Measurements from ENCODE around the gene CDKAL1.
A peak's percentile ranks its signal among the peaks of the same experiment; 100 is the strongest.

Gene CDKAL1

GRCh38 chr6:20559924-20560551 is 25.8 kb downstream of the CDKAL1 start:
- Histone ChIP-seq H3K9me3 (no peaks in the 10 kb centered on the region), H3K4me3 (ENCODE audit: low read depth, low read length) (no peak overlapping the region), H3K27me3 (no peaks in the 10 kb centered on the region), H3K4me1 (peaks cover 5% of the 10 kb centered on the region), H3K36me3 (peaks cover 3% of the 10 kb centered on the region; the same call in 1 of the 2 replicates)
- TF ChIP-seq, protein P1, sequence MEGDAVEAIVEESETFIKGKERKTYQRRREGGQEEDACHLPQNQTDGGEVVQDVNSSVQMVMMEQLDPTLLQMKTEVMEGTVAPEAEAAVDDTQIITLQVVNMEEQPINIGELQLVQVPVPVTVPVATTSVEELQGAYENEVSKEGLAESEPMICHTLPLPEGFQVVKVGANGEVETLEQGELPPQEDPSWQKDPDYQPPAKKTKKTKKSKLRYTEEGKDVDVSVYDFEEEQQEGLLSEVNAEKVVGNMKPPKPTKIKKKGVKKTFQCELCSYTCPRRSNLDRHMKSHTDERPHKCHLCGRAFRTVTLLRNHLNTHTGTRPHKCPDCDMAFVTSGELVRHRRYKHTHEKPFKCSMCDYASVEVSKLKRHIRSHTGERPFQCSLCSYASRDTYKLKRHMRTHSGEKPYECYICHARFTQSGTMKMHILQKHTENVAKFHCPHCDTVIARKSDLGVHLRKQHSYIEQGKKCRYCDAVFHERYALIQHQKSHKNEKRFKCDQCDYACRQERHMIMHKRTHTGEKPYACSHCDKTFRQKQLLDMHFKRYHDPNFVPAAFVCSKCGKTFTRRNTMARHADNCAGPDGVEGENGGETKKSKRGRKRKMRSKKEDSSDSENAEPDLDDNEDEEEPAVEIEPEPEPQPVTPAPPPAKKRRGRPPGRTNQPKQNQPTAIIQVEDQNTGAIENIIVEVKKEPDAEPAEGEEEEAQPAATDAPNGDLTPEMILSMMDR (IDR thresholded peaks at IDR 0.05; ENCODE audit: low read depth, low read length), result no peak
- DNase-seq, result no peak

DNA sequence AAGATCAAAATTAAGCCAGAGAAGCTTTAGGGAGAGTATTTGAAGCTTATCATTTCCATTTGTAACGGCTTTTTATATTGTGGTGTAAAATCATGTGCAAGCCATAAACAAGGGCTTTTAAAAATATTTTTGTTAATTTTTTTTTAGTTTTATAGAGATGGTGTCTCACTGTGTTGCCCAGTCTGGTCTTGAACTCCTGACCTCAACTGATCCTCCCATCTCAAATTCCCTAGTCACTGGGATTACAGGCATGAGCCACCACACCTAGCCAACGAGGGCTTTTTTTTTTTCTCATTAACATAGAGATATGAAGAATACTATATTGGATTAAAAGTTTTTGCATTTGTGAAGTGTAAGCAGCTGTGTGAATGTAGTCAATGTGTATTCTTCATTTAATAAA is 29.1 kb downstream of the CDKAL1 start:
- H3K36me3 ChIP-seq, result peaks cover 3% of the 10 kb centered on the region; the same call in 1 of the 2 replicates
- no peaks in the 10 kb centered on the region for H3K27me3 ChIP-seq
- TF ChIP-seq, protein P1 (IDR thresholded peaks at IDR 0.05; ENCODE audit: low read depth, low read length), result no peak
- H3K4me1 ChIP-seq, result peaks cover 5% of the 10 kb centered on the region
- H3K9me3 ChIP-seq, result no peaks in the 10 kb centered on the region
- no peak for DNase-seq
- no peak overlapping the region for H3K4me3 ChIP-seq (ENCODE audit: low read depth, low read length)

GRCh38 chr6:20564269-20564668 is 30.0 kb downstream of the CDKAL1 start:
- no peak for DNase-seq
- peaks cover 5% of the 10 kb centered on the region for H3K4me1 ChIP-seq
- TF ChIP-seq, protein P1 (IDR thresholded peaks at IDR 0.05; ENCODE audit: low read depth, low read length), result peak; percentile 24; the same call in 1 of the 2 replicates
- peaks cover under 1% of the 10 kb centered on the region; the same call in 1 of the 2 replicates for H3K36me3 ChIP-seq
- H3K4me3 ChIP-seq (ENCODE audit: low read depth, low read length), result no peak overlapping the region
- H3K9me3 ChIP-seq, result no peaks in the 10 kb centered on the region
- H3K27me3 ChIP-seq, result no peaks in the 10 kb centered on the region

DNA sequence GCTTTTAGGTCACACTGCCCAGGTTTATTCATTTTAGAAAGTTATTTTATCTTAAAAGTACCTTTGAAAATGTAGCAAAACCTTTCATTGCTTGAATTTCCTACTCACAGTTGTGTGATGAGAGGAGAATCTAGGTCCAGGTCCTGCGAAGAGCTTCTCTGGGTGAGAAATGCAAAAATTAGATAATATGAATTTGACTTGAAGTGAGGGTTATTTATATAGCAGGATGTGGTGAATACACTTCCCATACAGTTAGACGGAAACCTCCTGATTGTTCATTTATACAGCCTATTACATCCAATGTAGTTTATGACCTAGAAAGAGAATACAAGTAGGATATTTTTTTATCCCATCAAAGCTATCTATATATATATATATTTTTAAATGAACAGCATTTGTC is 30.5 kb downstream of the CDKAL1 start:
- Histone ChIP-seq H3K4me3 (ENCODE audit: low read depth, low read length) (no peak overlapping the region), H3K36me3 (no peaks in the 10 kb centered on the region), H3K27me3 (no peaks in the 10 kb centered on the region), H3K9me3 (no peaks in the 10 kb centered on the region), H3K4me1 (peaks cover 5% of the 10 kb centered on the region)
- TF ChIP-seq, protein P1 (IDR thresholded peaks at IDR 0.05; ENCODE audit: low read depth, low read length), result no peak
- DNase-seq, result no peak

DNA sequence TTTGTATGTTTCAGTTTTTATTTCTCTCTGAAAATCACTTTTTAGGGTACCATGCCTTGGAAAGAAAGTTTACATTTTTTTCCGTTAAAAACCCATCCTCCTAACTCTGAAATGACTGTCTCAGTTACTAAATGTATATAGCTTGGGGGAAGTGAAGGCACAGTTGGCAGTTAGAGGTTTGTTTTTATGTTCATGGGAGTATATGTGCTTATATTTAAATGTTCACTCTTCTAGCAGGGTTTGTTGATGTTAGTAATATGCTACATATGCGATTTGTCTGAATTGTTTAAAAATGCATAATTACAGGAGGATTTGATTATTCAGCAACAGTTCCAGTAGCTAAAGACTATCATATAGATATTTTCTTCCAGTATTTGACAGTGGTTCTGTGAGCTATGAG is 31.1 kb downstream of the CDKAL1 start:
- TF ChIP-seq, protein P1 (IDR thresholded peaks at IDR 0.05; ENCODE audit: low read depth, low read length), result no peak
- Histone ChIP-seq H3K4me1 (peaks cover 5% of the 10 kb centered on the region), H3K9me3 (no peaks in the 10 kb centered on the region), H3K36me3 (no peaks in the 10 kb centered on the region), H3K4me3 (ENCODE audit: low read depth, low read length) (no peak overlapping the region), H3K27me3 (no peaks in the 10 kb centered on the region)
- no peak for DNase-seq

DNA sequence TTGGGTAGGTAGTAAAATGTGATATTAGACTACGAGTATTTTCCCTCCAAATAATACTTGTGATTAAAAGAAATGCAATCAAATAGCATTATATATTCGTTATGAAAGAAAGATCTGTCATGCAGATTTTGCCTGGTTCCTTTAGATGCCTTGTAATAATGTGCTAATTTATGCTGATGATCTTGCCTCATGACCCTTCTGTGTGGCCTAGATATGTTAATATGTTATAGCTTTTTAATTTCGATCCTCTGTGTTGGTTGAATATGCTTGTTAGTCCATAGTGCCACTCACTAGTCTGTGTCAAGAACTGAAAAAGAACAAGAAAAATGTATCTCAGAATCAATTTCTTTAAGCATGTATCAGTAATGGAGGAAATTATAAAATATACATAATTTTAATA is 31.9 kb downstream of the CDKAL1 start:
- DNase-seq, result no peak
- H3K36me3 ChIP-seq, result no peaks in the 10 kb centered on the region
- TF ChIP-seq, protein P1 (IDR thresholded peaks at IDR 0.05; ENCODE audit: low read depth, low read length), result no peak
- no peaks in the 10 kb centered on the region for H3K27me3 ChIP-seq
- H3K9me3 ChIP-seq, result no peaks in the 10 kb centered on the region
- no peak overlapping the region for H3K4me3 ChIP-seq (ENCODE audit: low read depth, low read length)
- peaks cover 7% of the 10 kb centered on the region for H3K4me1 ChIP-seq

Data from BE2C (cell line).